ENCODE results near the gene SH3PXD2A. TPM values are rescaled to one million over a fixed set of nuclear protein-coding genes. Genes with fewer than 3 reads are reported as not detected.

Gene SH3PXD2A
- total and polyA plus RNA-seq, 12 donors = 6.9 to 44.9 (median 34.4) TPM

DNA sequence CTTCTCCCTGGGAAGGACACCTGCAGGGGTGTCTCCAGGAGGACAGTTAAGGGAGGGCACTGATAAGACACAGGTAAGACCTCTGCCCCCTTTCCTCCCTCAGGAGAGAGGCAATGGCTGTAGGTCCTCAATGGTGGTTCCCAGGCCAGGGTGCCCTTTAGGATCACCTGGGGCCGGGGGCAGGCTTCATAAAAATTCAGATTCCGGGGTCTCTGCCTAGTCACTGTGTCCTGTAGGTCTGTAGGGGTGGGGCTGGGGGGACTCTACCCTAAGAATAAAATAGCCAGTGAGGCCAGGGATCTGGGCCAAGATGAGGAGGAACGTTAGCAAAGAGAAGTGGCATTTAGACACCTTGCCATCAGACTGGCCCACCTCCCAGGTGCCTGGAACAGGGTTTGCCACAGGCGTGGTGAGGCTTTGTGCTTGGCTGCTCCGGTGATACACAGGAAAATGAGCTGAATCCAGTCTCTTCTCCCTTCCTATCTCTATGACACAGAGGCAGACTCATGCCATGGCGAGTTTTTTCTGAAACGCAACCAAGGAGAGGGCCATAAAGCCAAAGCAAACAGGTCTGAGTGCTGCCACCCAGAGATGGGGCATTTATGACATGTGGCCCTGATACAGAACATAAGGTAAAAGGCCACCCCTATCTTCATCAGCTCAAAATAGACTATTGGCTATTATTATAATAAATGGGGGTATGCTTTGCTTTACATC is 52.6 kb downstream of the SH3PXD2A start:
- DNase-seq (no peak), ATAC-seq (no peak)
- WGBS, 2 donors = 79 to 81% methylated on average over 7 of the region's 7 CpGs
- Histone ChIP-seq H3K4me1 (peaks cover 0 to 30% (median 4%) of the 10 kb centered on the region in 9 donors), H3K27me3 (no peaks in the 10 kb centered on the region), H3K4me3 (no peak overlapping the region), H3K36me3 (peaks cover 0 to 33% (median 7%) of the 10 kb centered on the region in 9 donors), H3K9me3 (no peaks in the 10 kb centered on the region), H3K27ac (no peak overlapping the region)
- intact Hi-C loops (cut with DNase I) = no loop called here
- TF ChIP-seq, protein P1, sequence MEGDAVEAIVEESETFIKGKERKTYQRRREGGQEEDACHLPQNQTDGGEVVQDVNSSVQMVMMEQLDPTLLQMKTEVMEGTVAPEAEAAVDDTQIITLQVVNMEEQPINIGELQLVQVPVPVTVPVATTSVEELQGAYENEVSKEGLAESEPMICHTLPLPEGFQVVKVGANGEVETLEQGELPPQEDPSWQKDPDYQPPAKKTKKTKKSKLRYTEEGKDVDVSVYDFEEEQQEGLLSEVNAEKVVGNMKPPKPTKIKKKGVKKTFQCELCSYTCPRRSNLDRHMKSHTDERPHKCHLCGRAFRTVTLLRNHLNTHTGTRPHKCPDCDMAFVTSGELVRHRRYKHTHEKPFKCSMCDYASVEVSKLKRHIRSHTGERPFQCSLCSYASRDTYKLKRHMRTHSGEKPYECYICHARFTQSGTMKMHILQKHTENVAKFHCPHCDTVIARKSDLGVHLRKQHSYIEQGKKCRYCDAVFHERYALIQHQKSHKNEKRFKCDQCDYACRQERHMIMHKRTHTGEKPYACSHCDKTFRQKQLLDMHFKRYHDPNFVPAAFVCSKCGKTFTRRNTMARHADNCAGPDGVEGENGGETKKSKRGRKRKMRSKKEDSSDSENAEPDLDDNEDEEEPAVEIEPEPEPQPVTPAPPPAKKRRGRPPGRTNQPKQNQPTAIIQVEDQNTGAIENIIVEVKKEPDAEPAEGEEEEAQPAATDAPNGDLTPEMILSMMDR (IDR thresholded peaks at IDR 0.05) = no peak

DNA sequence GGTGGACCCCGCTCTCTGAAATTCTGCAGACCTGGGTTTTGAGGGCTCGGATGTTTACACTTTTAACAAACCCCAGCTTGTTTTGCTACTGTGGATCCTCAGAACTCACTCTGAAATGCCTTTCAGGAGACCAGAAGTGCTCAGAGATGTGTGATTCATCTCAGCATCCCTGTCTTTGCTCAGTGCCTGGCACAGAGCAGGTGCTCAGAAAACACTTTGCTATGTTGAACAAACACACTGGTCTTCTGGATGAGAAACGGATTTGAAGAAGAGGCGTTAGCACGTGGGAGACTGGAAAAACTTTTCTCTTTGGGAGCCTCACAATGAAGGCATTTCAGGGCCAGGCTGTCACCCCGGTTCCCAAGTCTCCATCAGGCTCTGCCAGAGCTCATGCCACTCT is 53.3 kb downstream of the SH3PXD2A start:
- Histone ChIP-seq H3K27ac (no peak overlapping the region), H3K4me3 (no peak overlapping the region), H3K9me3 (no peaks in the 10 kb centered on the region), H3K4me1 (peaks cover 0 to 22% (median 2%) of the 10 kb centered on the region in 9 donors), H3K36me3 (peaks cover 0 to 39% (median 7%) of the 10 kb centered on the region in 9 donors), H3K27me3 (no peaks in the 10 kb centered on the region)
- WGBS, 2 donors = 79 to 83% methylated on average over 6 of the region's 6 CpGs
- TF ChIP-seq, protein P1 (IDR thresholded peaks at IDR 0.05) = no peak
- DNase-seq (no peak), ATAC-seq (no peak)
- intact Hi-C loops (cut with DNase I) = no loop called here

- TF ChIP-seq, protein P1 (IDR thresholded peaks at IDR 0.05) = no peak
- H3K27ac ChIP-seq = no peak overlapping the region
- H3K27me3 ChIP-seq = no peaks in the 10 kb centered on the region
- peaks cover 0 to 40% (median 7%) of the 10 kb centered on the region in 9 donors for H3K36me3 ChIP-seq
- H3K9me3 ChIP-seq = no peaks in the 10 kb centered on the region
- peaks cover 0 to 13% (median 0%) of the 10 kb centered on the region in 9 donors for H3K4me1 ChIP-seq
- DNase-seq (no peak), ATAC-seq (no peak)
- WGBS, 2 donors = 86 to 88% methylated on average over 10 of the region's 10 CpGs
- no peak overlapping the region for H3K4me3 ChIP-seq
- intact Hi-C loops (cut with DNase I) = no loop called here
Observed at GRCh38 chr10:103800789-103801540, 54.4 kb downstream of the SH3PXD2A start.

DNA sequence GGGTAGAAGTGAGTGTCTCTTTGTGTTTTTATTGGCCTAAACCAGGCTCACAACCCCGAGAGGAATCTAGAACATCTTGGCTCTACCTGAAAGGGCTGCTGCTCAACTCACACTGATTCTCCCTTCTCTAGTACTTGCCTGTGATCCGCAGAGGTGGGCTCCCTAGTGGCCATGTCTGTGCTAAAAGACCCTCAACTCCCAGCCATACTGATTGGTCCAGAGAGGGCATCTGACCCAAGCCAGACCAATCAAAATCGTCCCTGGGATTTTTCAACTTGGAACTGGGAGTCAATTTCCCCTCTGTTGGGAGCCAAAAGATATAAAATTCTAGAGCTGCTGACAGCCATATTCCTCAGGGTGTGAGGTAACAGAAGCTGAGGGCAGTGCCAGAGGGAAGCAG is 55.3 kb downstream of the SH3PXD2A start:
- TF ChIP-seq, protein P1 (IDR thresholded peaks at IDR 0.05) = no peak
- ATAC-seq (no peak), DNase-seq (no peak)
- Histone ChIP-seq H3K27ac (no peak overlapping the region), H3K9me3 (no peaks in the 10 kb centered on the region), H3K36me3 (peaks cover 0 to 40% (median 7%) of the 10 kb centered on the region in 9 donors), H3K4me1 (peaks cover 0 to 15% (median 1%) of the 10 kb centered on the region in 9 donors), H3K27me3 (no peaks in the 10 kb centered on the region), H3K4me3 (no peak overlapping the region)
- intact Hi-C loops (cut with DNase I) = no loop called here
- 92 to 95% methylated on average over 3 of the region's 3 CpGs for WGBS, 2 donors

Measured in heart right ventricle (tissue), 16 donors.